Measurements from ENCODE around the gene GARRE1.
"Not testable (repeated sequence)": the region's sequence is repeated elsewhere in the genome, so short reads cannot be mapped to it uniquely, and the experiment has no call there.

The GARRE1 gene, protein sequence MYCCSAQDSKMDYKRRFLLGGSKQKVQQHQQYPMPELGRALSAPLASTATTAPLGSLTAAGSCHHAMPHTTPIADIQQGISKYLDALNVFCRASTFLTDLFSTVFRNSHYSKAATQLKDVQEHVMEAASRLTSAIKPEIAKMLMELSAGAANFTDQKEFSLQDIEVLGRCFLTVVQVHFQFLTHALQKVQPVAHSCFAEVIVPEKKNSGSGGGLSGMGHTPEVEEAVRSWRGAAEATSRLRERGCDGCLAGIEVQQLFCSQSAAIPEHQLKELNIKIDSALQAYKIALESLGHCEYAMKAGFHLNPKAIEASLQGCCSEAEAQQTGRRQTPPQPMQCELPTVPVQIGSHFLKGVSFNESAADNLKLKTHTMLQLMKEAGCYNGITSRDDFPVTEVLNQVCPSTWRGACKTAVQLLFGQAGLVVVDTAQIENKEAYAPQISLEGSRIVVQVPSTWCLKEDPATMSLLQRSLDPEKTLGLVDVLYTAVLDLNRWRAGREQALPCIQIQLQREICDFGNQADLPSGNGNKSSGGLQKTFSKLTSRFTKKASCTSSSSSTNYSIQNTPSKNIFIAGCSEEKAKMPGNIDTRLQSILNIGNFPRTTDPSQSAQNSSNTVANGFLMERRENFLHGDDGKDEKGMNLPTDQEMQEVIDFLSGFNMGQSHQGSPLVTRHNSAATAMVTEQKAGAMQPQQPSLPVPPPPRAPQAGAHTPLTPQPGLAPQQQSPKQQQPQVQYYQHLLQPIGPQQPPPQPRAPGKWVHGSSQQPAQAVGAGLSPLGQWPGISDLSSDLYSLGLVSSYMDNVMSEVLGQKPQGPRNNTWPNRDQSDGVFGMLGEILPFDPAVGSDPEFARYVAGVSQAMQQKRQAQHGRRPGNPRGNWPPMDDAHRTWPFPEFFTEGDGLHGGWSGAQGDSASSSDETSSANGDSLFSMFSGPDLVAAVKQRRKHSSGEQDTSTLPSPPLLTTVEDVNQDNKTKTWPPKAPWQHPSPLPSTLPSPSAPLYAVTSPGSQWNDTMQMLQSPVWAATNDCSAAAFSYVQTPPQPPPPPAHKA (N-terminal part only)

DNA sequence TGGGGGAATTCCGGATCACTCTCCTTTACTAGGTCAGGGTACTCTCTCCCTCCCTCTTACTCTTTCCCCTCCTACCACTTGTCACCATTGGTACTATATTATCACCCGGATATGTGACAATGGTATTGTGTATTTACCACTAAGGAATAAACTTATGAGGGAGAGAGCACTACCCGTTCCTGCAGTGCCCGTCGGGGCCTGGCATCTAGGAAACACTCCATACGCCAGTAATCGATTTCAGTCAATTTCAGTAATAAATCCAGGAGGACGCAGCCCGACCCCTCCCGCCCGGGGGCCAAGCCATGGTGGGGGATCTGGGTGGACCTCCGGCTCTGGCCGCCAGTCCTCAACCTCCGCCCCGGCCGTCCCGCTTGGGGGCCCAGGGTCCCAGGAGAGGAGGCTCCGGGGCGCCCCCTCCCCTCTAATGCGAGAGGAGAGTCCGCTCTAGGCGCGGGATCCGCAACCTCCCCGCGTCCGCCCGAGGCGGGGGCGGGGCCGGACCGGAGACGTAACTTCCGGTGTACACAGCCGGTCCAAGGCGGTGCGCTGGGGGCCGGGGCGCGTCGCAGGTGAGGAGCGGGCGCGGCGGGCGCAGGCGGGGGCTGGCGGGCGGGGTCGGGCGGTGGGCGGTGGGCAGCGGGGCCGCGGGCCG lies at the start of gene GARRE1:
TSS of gene GARRE1 (plus strand) at position 509 of the 652 bp plus-strand sequence. CDS start 45,920 bp downstream, outside the sequence.
- Histone ChIP-seq H3K36me3 (ENCODE audit: control insufficient read depth, insufficient read depth, low read length) (no peaks in the 10 kb centered on the region), H3K4me3 (ENCODE audit: low read length) (peak within 1 kb of the TSS; percentile 81), H3K27me3 (ENCODE audit: control insufficient read depth, insufficient read depth, low read length) (no peaks in the 10 kb centered on the region), H3K9ac (ENCODE audit: low read length) (peak within 1 kb of the TSS; percentile 77), H3K27ac (ENCODE audit: low read depth, low read length) (peak within 1 kb of the TSS; percentile 88), H3K4me1 (ENCODE audit: control insufficient read depth, insufficient read depth, low read length) (peaks cover 4% of the 10 kb centered on the region)

- H3K36me3 ChIP-seq (ENCODE audit: control insufficient read depth, insufficient read depth, low read length); H3K4me1 ChIP-seq (ENCODE audit: control insufficient read depth, insufficient read depth, low read length); H3K4me3 ChIP-seq (ENCODE audit: low read length); H3K27me3 ChIP-seq (ENCODE audit: control insufficient read depth, insufficient read depth, low read length); H3K9ac ChIP-seq (ENCODE audit: low read length); H3K27ac ChIP-seq (ENCODE audit: low read depth, low read length): not testable (repeated sequence)
Observed at GRCh38 chr19:34205324-34205723, 49.0 kb upstream of the GARRE1 start.

GRCh38 chr19:34208291-34208884 lies 46.0 kb upstream of the GARRE1 start:
- H3K27ac ChIP-seq (ENCODE audit: low read depth, low read length) = no peak overlapping the region
- H3K36me3 ChIP-seq (ENCODE audit: control insufficient read depth, insufficient read depth, low read length) = peaks cover 11% of the 10 kb centered on the region
- no peak overlapping the region for H3K4me3 ChIP-seq (ENCODE audit: low read length)
- no peaks in the 10 kb centered on the region for H3K27me3 ChIP-seq (ENCODE audit: control insufficient read depth, insufficient read depth, low read length)
- no peaks in the 10 kb centered on the region for H3K4me1 ChIP-seq (ENCODE audit: control insufficient read depth, insufficient read depth, low read length)
- H3K9ac ChIP-seq (ENCODE audit: low read length) = no peak overlapping the region

DNA sequence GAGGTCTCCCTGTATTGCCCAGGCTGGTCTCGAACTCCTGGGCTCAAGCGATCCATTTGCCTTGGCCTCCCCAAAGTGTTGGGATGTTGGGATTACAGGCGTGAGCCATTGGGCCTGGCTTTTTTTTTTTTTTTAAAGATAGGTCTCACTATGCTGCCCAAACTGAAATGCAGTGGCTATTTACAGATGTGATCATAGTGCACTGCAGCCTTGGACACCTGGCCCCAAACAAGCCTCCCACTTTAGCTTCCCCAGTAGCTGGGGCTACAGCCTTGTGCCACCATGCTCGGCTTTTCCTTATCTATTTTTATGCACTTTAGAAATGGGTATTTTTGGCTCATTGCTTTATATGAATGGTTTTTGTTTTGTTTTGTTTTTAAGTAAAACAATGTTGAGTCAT lies 44.6 kb upstream of the GARRE1 start:
- H3K4me1 ChIP-seq (ENCODE audit: control insufficient read depth, insufficient read depth, low read length) = no peaks in the 10 kb centered on the region
- H3K27ac ChIP-seq (ENCODE audit: low read depth, low read length) = no peak overlapping the region
- H3K9ac ChIP-seq (ENCODE audit: low read length) = no peak overlapping the region
- H3K27me3 ChIP-seq (ENCODE audit: control insufficient read depth, insufficient read depth, low read length) = no peaks in the 10 kb centered on the region
- H3K4me3 ChIP-seq (ENCODE audit: low read length) = no peak overlapping the region
- peaks cover 11% of the 10 kb centered on the region for H3K36me3 ChIP-seq (ENCODE audit: control insufficient read depth, insufficient read depth, low read length)

GRCh38 chr19:34213283-34213682 lies 41.1 kb upstream of the GARRE1 start:
- Histone ChIP-seq H3K27ac (ENCODE audit: low read depth, low read length) (no peak overlapping the region), H3K27me3 (ENCODE audit: control insufficient read depth, insufficient read depth, low read length) (no peaks in the 10 kb centered on the region), H3K4me1 (ENCODE audit: control insufficient read depth, insufficient read depth, low read length) (no peaks in the 10 kb centered on the region), H3K36me3 (ENCODE audit: control insufficient read depth, insufficient read depth, low read length) (peaks cover 8% of the 10 kb centered on the region), H3K4me3 (ENCODE audit: low read length) (no peak overlapping the region), H3K9ac (ENCODE audit: low read length) (no peak overlapping the region)

DNA sequence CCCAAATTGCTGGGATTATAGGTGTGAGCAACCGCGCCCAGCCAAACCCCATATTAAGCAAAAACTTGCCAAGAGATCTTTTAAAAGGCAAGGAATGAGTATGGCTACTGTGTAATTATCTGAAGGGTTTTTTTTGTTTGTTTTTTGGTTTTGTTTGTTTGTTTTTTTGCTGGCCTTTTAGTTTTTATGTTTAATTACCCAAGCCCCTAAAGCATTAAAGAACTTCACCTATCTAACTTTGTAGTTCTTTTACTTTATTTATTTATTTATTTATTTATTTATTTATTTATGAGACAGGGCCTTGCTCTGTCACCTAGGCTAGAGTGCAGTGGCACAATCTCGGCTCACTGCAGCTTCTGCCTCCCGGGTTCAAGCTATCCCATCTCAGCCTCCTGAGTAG lies 40.3 kb upstream of the GARRE1 start:
- Histone ChIP-seq H3K9ac (ENCODE audit: low read length) (no peak overlapping the region), H3K27ac (ENCODE audit: low read depth, low read length) (no peak overlapping the region), H3K27me3 (ENCODE audit: control insufficient read depth, insufficient read depth, low read length) (no peaks in the 10 kb centered on the region), H3K4me3 (ENCODE audit: low read length) (no peak overlapping the region), H3K4me1 (ENCODE audit: control insufficient read depth, insufficient read depth, low read length) (no peaks in the 10 kb centered on the region), H3K36me3 (ENCODE audit: control insufficient read depth, insufficient read depth, low read length) (peaks cover 5% of the 10 kb centered on the region)

- Histone ChIP-seq H3K9ac (ENCODE audit: low read length) (no peak overlapping the region), H3K4me1 (ENCODE audit: control insufficient read depth, insufficient read depth, low read length) (no peaks in the 10 kb centered on the region), H3K27me3 (ENCODE audit: control insufficient read depth, insufficient read depth, low read length) (no peaks in the 10 kb centered on the region), H3K4me3 (ENCODE audit: low read length) (no peak overlapping the region), H3K27ac (ENCODE audit: low read depth, low read length) (no peak overlapping the region), H3K36me3 (ENCODE audit: control insufficient read depth, insufficient read depth, low read length) (peaks cover 5% of the 10 kb centered on the region)
Observed at GRCh38 chr19:34215006-34215665, 39.2 kb upstream of the GARRE1 start.

DNA sequence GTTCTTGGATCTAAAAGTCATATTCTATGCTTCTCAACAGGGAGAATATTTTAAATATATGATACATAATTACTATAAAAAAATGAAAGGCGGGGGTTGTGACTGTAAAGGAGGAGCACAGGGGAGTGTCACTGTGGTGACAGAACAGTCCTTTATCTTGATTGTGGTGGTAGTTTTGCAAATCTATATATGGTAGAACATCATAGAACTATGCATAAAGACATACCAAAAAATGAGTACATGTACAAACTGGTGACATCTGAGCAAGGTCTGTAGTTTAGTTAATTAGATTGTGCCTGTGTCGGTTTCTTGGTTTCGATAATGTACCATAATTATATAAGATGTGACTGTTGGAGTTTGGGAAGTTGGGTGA lies 38.7 kb upstream of the GARRE1 start:
- peaks cover 2% of the 10 kb centered on the region for H3K36me3 ChIP-seq (ENCODE audit: control insufficient read depth, insufficient read depth, low read length)
- no peaks in the 10 kb centered on the region for H3K4me1 ChIP-seq (ENCODE audit: control insufficient read depth, insufficient read depth, low read length)
- no peaks in the 10 kb centered on the region for H3K27me3 ChIP-seq (ENCODE audit: control insufficient read depth, insufficient read depth, low read length)
- no peak overlapping the region for H3K27ac ChIP-seq (ENCODE audit: low read depth, low read length)
- no peak overlapping the region for H3K9ac ChIP-seq (ENCODE audit: low read length)
- H3K4me3 ChIP-seq (ENCODE audit: low read length) = no peak overlapping the region

DNA sequence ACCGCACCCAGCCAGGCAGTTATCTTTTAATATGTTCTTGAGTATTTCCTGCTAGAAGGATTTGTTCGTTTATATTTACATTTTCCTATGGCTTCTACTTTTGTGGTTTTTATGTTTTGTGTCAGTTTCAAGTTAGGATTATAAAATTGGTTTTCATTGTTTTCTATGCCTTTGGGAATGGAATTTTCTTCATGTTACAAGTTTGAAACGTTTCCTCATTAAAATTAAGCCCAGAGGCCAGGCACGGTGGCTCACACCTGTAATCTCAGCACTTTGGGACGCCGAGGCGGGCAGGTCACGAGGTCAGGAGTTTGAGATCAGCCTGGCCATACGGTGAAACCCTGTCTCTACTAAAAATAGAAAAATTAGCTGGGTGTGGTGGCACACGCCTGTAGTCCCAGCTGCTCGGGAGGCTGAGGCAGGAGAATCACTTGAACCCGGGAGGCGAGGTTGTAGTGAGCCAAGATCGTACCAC lies 37.6 kb upstream of the GARRE1 start:
- H3K4me3 ChIP-seq (ENCODE audit: low read length); H3K9ac ChIP-seq (ENCODE audit: low read length); H3K36me3 ChIP-seq (ENCODE audit: control insufficient read depth, insufficient read depth, low read length); H3K27ac ChIP-seq (ENCODE audit: low read depth, low read length); H3K4me1 ChIP-seq (ENCODE audit: control insufficient read depth, insufficient read depth, low read length); H3K27me3 ChIP-seq (ENCODE audit: control insufficient read depth, insufficient read depth, low read length): not testable (repeated sequence)

GRCh38 chr19:34217952-34218817 lies 36.2 kb upstream of the GARRE1 start:
- Histone ChIP-seq H3K4me3 (ENCODE audit: low read length) (no peak overlapping the region), H3K27me3 (ENCODE audit: control insufficient read depth, insufficient read depth, low read length) (no peaks in the 10 kb centered on the region), H3K9ac (ENCODE audit: low read length) (no peak overlapping the region), H3K36me3 (ENCODE audit: control insufficient read depth, insufficient read depth, low read length) (peaks cover 5% of the 10 kb centered on the region), H3K4me1 (ENCODE audit: control insufficient read depth, insufficient read depth, low read length) (no peaks in the 10 kb centered on the region), H3K27ac (ENCODE audit: low read depth, low read length) (no peak overlapping the region)

DNA sequence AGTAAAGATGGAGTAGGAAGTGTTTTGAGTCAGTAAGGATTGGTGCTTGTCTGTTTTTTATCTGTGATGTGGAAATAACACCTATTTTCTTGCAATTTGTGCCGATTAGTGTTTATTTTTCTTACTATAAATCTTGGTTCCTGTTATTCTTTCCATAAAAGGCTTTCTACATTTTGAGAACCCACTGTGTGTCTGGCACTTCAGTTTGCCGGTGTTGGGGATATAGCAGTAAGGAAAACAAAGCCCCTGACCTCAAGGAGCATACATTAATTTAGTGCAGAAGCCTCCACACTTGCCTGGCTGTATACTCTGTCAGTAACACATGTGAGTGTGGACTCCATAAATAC lies 35.6 kb upstream of the GARRE1 start:
- Histone ChIP-seq H3K27ac (ENCODE audit: low read depth, low read length) (no peak overlapping the region), H3K4me3 (ENCODE audit: low read length) (no peak overlapping the region), H3K36me3 (ENCODE audit: control insufficient read depth, insufficient read depth, low read length) (peaks cover 7% of the 10 kb centered on the region), H3K4me1 (ENCODE audit: control insufficient read depth, insufficient read depth, low read length) (no peaks in the 10 kb centered on the region), H3K9ac (ENCODE audit: low read length) (no peak overlapping the region), H3K27me3 (ENCODE audit: control insufficient read depth, insufficient read depth, low read length) (no peaks in the 10 kb centered on the region)

Measured in rectal smooth muscle tissue (tissue), 1 donor.